Activated CD4-positive, alpha-beta T cell treated with anti-CD3 and anti-CD28 coated beads for 1 hour (primary cell): ENCODE measurements around the gene PGA4.
A peak's percentile ranks its signal among the peaks of the same experiment; 100 is the strongest.
"Not testable (repeated sequence)": the region's sequence is repeated elsewhere in the genome, so short reads cannot be mapped to it uniquely, and the experiment has no call there.

Experiments used
- DNase-seq: peaks from one replicate; pipeline ENCODE4 v3.0.0-alpha.2; 2020

PGA4 gene

DNA sequence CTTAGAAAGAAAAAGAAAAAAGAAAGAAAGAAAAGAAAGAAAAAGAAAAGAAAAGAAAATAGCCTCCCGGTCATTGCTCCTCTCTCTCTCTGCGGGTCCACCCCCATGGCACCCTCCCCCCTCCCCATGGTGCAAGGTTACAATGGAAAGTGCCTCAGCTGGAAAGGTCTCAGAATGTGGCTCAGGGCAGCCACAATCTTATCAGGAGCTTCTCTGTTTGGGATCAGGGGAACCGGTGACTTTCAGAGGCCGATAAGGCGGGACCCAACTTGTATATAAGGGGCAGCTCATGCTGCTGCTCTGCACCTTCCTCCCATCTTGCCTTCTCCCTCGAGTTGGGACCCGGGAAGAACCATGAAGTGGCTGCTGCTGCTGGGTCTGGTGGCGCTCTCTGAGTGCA lies at the start of gene PGA4:
PGA4 (plus strand) TSS at position 301 of the 400 bp plus-strand sequence; CDS start at position 355, 54 bp downstream.
- not testable (repeated sequence) for DNase-seq

GRCh38 chr11:61172356-61172755 lies 49.8 kb upstream of the PGA4 start:
- DNase-seq = no peak

DNA sequence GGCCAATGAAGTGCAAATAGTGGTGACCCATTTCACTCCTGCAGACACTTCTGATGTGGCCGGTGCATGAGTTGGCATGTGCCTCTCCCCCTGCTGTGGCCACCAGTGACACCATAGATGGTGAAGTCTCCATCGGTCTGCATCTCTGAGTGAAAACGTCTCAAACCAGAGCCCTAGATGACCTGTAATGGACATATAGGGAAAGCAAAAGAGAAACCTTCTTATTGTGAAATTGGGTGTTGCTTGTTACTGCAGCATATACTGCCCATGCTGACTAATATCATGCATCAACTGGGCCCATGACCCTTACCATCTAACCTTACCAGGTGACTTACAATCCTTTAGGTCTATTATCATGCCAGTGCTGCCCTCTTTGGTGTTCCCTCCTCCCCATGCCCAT lies 49.3 kb upstream of the PGA4 start:
- no peak for DNase-seq

DNA sequence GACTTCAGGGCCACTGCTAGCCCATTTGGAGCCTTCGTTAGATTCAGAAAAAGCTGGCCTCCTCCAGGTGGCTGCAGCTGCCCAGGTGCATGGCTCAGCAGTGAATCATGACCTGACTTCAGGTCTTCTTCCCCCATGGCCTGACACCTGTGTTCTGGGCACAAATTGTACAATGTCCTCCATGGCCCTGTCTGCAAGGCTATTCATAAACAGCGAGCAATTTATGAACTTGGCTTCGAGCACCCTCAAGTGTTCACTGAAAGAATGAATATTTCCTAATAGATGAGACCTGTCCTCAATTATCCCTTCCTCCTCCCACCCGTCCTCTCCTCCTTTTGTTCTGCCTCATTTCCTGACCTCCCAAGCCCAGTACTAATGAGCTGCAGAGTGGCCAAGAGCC lies 48.7 kb upstream of the PGA4 start:
- DNase-seq = no peak

- DNase-seq = no peak
These were observed 47.9 kb upstream of the PGA4 start for GRCh38 chr11:61174273-61174672.

DNA sequence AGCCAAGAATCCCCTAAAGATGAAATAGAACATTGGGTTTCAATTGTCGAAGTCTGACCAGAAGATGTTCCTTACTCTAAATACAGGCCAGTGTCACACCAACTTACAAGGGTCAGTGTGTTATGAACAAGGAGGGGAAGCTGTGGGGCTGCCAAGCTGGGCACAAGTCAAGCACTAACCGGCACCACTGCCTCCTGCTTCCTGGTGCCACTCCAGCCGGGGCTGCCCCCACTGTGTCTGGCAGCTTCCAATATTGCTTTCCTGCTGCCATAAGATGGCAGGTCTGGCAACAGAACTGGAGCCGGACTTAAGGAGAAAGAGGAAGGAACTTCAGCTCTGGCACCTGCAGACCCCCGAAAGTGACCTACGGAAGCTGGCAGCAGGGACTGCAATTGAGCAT lies 47.2 kb upstream of the PGA4 start:
- DNase-seq = no peak

- no peak for DNase-seq
These were observed 45.7 kb upstream of the PGA4 start for GRCh38 chr11:61176446-61176845.

DNA sequence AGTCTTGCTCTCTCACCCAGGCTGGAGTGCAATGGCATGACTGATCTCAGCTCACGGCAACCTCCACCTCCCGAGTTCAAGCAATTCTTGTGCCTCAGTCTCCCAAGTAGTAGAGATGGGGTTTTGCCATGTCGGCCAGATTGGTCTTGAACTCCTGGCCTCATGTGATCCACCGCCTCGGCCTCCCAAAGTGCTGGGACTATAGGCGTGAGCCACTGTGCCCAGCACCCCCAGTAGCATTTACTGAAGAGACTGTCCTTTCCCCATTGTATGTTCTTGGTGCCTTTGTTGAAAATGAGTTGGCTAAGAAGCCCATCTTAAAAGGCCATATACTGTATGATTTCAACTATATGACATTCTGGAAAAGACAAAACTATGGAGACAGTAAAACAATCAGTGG lies 41.9 kb upstream of the PGA4 start:
- not testable (repeated sequence) for DNase-seq

DNA sequence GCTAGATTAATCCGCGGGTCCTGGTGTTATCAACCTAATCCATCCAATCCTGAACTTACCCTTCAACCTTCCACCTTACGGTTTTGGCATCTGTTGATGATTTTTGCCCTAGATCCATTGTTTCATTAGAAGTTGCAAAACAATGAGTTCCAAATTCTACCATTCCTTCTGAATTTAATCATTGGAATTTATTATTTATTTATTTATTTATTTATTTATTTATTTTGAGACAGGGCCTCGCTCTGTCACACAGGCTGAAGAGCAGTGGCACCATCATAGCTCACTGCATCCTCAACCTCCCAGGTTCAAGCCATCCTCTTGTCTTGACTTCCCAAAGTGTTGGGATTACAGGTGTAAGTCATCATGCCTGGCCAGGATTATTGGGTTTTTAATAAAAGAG lies 40.7 kb upstream of the PGA4 start:
- no peak for DNase-seq

DNA sequence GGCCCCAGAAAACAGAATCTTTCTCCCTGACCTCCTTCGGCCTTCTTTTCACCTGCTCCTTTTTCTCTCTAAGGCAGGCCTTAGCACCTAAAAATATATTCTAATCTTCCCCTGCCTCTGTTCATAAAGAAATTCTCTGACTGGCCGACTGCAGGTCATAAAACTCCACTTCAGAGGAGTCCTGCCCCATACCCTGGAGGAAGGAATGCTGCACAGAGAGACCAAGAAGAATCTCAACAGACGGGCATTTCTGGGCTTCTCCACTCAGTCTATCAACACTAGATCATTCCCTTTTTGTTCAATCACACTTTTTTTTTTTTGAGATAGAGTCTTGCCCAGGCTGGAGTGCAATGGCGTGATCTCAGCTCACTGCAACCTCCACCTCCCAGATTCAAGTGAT lies 38.5 kb upstream of the PGA4 start:
- no peak for DNase-seq

DNA sequence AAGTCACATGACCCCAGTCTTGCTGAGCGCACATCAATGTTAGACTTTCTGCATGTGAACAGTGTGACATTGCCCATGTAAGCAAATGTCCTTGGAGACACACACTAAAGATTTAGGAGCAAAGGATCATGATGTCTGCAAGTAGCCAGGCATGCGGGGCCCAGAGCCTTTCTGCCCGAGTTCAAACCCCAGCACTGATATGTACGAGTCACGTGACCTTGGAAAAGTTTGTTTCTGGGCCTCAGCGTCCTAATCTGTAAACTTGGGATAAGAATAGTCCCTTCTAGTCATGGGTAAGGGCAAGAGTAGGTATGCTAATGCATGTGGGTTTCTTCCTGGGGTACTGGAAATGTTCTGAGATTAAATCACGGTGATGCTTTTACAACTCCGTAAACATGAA lies 35.6 kb upstream of the PGA4 start:
- no peak for DNase-seq

DNA sequence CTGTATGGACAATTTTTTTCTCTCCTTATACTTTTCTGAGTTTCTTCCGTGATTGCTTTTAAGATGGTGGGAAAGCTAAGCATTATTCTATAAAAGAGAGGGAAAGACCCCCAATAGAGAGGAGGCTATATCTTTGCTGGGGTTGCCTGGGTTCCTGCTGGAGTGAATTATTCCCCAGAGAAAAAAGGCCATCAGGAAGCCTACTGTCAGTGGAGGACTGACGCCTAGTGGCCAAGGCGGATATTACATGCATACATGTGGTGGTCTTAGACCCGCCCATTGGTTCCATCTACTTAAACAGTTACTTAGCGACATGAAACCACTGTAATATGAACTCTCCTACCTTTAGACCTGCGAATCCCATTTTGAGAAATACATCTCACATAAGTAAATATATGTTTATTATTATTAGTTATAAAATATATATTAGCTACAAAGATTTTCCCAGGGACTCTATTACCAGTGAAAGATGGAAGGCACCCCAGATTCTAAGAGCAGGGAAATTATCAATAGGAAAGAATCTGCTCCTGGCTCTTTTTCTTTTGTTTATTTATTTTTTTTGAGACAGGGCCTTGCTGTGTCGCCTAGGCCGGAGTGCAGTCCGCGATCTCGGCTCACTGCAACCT lies 34.5 kb upstream of the PGA4 start:
- peak; percentile 64 for DNase-seq

- DNase-seq = no peak
These were observed 32.2 kb upstream of the PGA4 start for GRCh38 chr11:61189933-61190332.

DNA sequence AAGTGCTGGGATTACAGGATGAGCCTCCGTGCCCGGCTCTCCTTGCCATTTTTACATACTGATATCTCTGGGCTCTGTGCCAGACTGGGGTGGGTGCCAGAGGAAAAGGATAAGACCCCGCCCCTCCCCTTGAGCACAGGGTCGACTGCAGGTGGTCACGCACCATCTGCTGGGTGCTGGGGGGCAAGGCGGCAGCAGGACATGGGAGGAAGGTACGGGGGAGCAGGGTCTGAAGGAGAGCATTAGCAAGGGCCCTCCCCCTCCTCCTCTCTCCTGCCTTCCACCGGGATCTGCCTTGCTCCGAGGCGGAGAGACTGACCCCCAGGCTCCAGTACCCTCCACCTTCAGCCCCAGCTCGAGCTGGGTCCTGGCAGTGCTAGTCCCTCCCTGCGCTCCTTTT lies 28.6 kb upstream of the PGA4 start:
- DNase-seq = no peak

- no peak for DNase-seq
These were observed 27.9 kb upstream of the PGA4 start for GRCh38 chr11:61194169-61194671.

GRCh38 chr11:61194981-61195695 lies 27.0 kb upstream of the PGA4 start:
- DNase-seq = no peak

GRCh38 chr11:61195719-61196118 lies 26.4 kb upstream of the PGA4 start:
- DNase-seq = no peak

DNA sequence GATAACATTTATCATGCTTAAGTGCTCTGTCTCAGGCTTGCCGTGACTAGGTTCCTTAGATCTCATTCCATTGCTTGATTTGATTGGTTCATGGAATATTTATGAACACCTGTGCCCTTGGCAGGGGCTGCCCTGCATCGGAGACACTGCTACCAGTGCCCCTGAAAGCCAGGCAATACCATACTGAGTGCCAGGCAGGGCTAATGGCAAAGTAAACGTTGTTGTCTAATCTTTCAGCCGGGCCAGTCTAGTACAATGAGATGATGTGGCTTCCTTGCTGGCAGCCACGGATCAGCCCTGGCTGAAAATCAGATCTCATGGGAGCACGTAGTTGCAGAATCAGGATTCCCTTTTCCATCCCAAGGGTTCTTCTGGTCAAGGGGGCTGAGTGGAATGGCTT lies 23.8 kb upstream of the PGA4 start:
- DNase-seq = no peak

- no peak for DNase-seq
These were observed 23.1 kb upstream of the PGA4 start for GRCh38 chr11:61198948-61199523.

DNA sequence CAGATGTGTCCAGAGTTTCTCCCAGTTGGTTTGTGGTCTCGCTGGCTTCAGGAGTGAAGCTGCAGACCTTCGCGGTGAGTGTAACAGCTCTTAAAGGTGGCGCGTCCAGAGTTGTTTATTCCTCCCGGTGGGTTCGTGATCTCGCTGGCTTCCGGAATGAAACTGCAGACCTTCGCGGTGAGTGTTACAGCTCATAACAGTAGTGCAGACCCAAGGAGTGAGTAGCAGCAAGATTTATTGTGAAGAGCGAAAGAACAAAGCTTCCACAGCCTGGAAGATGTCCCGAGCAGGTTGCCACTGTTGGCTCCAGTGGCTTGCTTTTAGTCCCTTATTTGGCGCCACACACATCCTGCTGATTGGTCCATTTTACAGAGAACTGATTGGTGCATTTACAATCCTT lies 20.7 kb upstream of the PGA4 start:
- DNase-seq = no peak

DNA sequence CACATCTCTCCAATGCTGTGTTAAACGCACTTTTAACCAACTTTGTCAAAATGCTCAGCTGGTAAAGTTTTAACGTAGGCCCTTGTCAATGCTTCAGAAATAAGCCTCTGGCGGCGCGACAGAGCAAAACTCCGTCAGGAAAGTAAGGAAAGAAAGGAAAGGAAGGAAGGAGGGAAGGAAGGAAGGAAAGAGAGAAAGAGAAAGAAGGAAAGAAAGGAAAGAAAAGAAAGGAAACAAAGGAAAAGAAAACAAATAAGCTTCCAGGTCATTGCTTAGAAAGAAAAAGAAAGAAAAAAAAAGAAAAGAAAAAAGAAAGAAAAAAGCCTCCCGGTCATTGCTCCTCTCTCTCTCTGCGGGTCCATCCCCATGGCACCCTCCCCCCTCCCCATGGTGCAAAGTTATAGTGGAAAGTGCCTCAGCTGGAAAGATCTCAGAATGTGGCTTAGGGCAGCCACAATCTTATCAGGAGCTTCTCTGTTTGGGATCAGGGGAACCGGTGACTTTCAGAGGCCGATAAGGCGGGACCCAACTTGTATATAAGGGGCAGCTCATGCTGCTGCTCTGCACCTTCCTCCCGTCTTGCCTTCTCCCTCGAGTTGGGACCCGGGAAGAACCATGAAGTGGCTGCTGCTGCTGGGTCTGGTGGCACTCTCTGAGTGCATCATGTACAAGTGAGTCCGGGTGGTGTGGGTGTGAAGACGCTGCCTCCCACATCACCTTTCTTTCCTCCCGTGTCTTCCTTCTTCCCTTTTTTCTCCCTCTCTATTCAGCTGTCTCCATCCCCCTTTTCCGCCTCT lies 19.0 kb upstream of the PGA4 start, which contains the start of gene PGA3:
PGA3 (plus strand) TSS at position 566 of the 797 bp plus-strand sequence; CDS start at position 616, 50 bp downstream.
- not testable (repeated sequence) for DNase-seq

DNA sequence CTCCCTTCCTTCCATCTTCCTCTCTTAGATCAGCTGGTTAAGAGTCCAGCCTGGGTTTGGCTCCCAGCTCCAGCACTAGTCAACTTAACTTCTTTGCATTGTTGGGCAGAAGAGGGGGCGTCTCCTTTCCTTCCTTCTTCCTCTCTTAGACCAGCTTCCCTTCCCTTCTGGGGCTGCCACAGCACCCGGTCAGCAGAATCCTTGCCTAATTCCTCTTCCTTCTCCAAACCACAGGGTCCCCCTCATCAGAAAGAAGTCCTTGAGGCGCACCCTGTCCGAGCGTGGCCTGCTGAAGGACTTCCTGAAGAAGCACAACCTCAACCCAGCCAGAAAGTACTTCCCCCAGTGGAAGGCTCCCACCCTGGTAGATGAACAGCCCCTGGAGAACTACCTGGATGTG lies 18.3 kb upstream of the PGA4 start:
- not testable (repeated sequence) for DNase-seq

GRCh38 chr11:61204502-61205059 lies 17.6 kb upstream of the PGA4 start:
- not testable (repeated sequence) for DNase-seq
